Prostate gland (tissue), 2 donors: ENCODE data around the gene TBC1D14. TPM values are rescaled to one million over a fixed set of nuclear protein-coding genes. Genes with fewer than 3 reads are reported as not detected.
"Not testable (repeated sequence)": the region's sequence is repeated elsewhere in the genome, so short reads cannot be mapped to it uniquely, and the experiment has no call there.

Source experiments
- DNase-seq: peaks from one replicate; pipeline ENCODE4 v3.0.0-alpha.2; 2019; ENCODE audit warnings: low spot score
- H3K27ac ChIP-seq, 2 donors: fragments of 200-600 bp; sonication (generic); 2 replicates each; pipeline ENCODE4 v1.5.1; 2017 to 2019
- H3K27me3 ChIP-seq: fragments of 200-600 bp; sonication (generic); replicated peaks from 2 replicates; pipeline ENCODE4 v1.5.1; 2019; ENCODE audit not compliant: insufficient read depth
- H3K36me3 ChIP-seq, 2 donors: fragments of 200-600 bp; sonication (generic); 1 replicate in 1 of 2; 2 replicates in 1 of 2; pipeline versions ENCODE4 v1.5.1 to v1.8.1; 2017 to 2019
- H3K4me1 ChIP-seq: fragments of 200-600 bp; sonication (generic); replicated peaks from 2 replicates; pipeline ENCODE4 v1.5.1; 2019
- H3K4me3 ChIP-seq, 2 donors: fragments of 200-600 bp; sonication (generic); 2 replicates each; pipeline ENCODE4 v1.5.1; 2017 to 2019
- H3K9me3 ChIP-seq: fragments of 200-600 bp; sonication (generic); 2 replicates; pipeline ENCODE4 v1.5.1; 2017
- CTCF ChIP-seq, 4 experiments: fragments of 200-600 bp in 2 of 4; fragments of 450-650 bp in 2 of 4; sonication (generic) in 2 of 4; IDR thresholded peaks; 1 replicate in 3 of 4; 2 replicates in 1 of 4; pipeline ENCODE4 v1.5.1; 2016 to 2019; ENCODE audit warnings: antibody characterized with exemption in 4 of 4, mild to moderate bottlenecking in 2 of 4, moderate library complexity in 2 of 4
- POLR2A ChIP-seq: fragments of 450-650 bp; IDR thresholded peaks from one replicate; pipeline ENCODE4 v1.6.1; 2016; ENCODE audit warnings: antibody characterized with exemption, mild to moderate bottlenecking
- POLR2AphosphoS5 ChIP-seq: sonication (generic); formaldehyde crosslinking; IDR thresholded peaks from one replicate; pipeline ENCODE4 v1.6.1; 2017; ENCODE audit warnings: antibody characterized with exemption
- WGBS: methylation state at CpG from one replicate; pipeline ENCODE4 v1.1.5; 2018; 5-methylcytosine and 5-hydroxymethylcytosine counted together
- intact Hi-C: fragments of 100-400 bp; cut with DNase I; formaldehyde crosslinking; loops from one replicate; pipeline ENCODE4 v1.14.2; 2022
- total RNA-seq, 2 donors: library from RNA; depleted of rRNA; stranded (reverse); fragments of >200 nt; gene quantifications; one replicate each; pipeline ENCODE4 v1.1.0, GENCODE V29; 2016

The TBC1D14 gene
- total RNA-seq, 2 donors from 2014 or later = 56.2 to 90.5 TPM

GRCh38 chr4:6909970-6910339 is 329 bp downstream of the TBC1D14 start:
- Histone ChIP-seq H3K4me1 (peaks cover 11% of the 10 kb centered on the region), H3K27ac (peak overlapping the region; percentile 99), H3K27me3 (no peaks in the 10 kb centered on the region), H3K36me3 (no peaks in the 10 kb centered on the region), H3K4me3 (peak overlapping the region; percentile 88 to 97), H3K9me3 (no peaks in the 10 kb centered on the region)
- intact Hi-C loops = loop anchor here (2.0 kb wide), 2 partner anchors 77 to 159 kb away; partner anchors contain the start of gene GRPEL1
- DNase-seq = no peak
- TF ChIP-seq POLR2A (no peak), POLR2AphosphoS5 (no peak)
- WGBS = under 1% methylated on average over 58 of the region's 58 CpGs

- no peak for DNase-seq
- Histone ChIP-seq H3K4me1 (peaks cover 11% of the 10 kb centered on the region), H3K4me3 (peak overlapping the region; percentile 88 to 97), H3K9me3 (no peaks in the 10 kb centered on the region), H3K27ac (peak overlapping the region; percentile 13 to 99), H3K36me3 (no peaks in the 10 kb centered on the region), H3K27me3 (no peaks in the 10 kb centered on the region)
- 14% methylated on average over 31 of the region's 31 CpGs for WGBS
- TF ChIP-seq POLR2A = no peak
- TF ChIP-seq CTCF (IDR thresholded peaks at IDR 0.05) = no peak
- TF ChIP-seq POLR2AphosphoS5 = no peak
- intact Hi-C loops = no loop called here
Observed at GRCh38 chr4:6910340-6910959, 824 bp downstream of the TBC1D14 start.

GRCh38 chr4:6910960-6911874 is 1.6 kb downstream of the TBC1D14 start:
- H3K36me3 ChIP-seq = no peaks in the 10 kb centered on the region
- DNase-seq = no peak
- H3K4me1 ChIP-seq = peaks cover 11% of the 10 kb centered on the region
- intact Hi-C loops = no loop called here
- peak overlapping the region; percentile 88 to 97 for H3K4me3 ChIP-seq
- no peaks in the 10 kb centered on the region for H3K27me3 ChIP-seq
- peak overlapping the region in 1 of 2 donors; percentile 13 for H3K27ac ChIP-seq
- no peak for TF ChIP-seq POLR2AphosphoS5
- TF ChIP-seq CTCF (IDR thresholded peaks at IDR 0.05) = no peak
- TF ChIP-seq POLR2A = no peak
- 93% methylated on average over 15 of the region's 15 CpGs for WGBS
- H3K9me3 ChIP-seq = no peaks in the 10 kb centered on the region

GRCh38 chr4:6911917-6912316 is 2.3 kb downstream of the TBC1D14 start:
- H3K36me3 ChIP-seq, H3K27ac ChIP-seq, H3K9me3 ChIP-seq, intact Hi-C loops, DNase-seq, H3K4me3 ChIP-seq, H3K27me3 ChIP-seq: not testable (repeated sequence)
- WGBS = 87% methylated on average over 10 of the region's 10 CpGs
- peaks cover 18% of the 10 kb centered on the region for H3K4me1 ChIP-seq

GRCh38 chr4:6912441-6912840 is 2.8 kb downstream of the TBC1D14 start:
- no peak for TF ChIP-seq POLR2A
- no peak for TF ChIP-seq CTCF (IDR thresholded peaks at IDR 0.05)
- no peak for TF ChIP-seq POLR2AphosphoS5
- peaks cover 24% of the 10 kb centered on the region for H3K4me1 ChIP-seq
- no peak overlapping the region for H3K4me3 ChIP-seq
- intact Hi-C loops = no loop called here
- no peaks in the 10 kb centered on the region for H3K36me3 ChIP-seq
- no peak for DNase-seq
- 79% methylated on average over 4 of the region's 4 CpGs for WGBS
- no peaks in the 10 kb centered on the region for H3K27me3 ChIP-seq
- no peaks in the 10 kb centered on the region for H3K9me3 ChIP-seq
- H3K27ac ChIP-seq = no peak overlapping the region
